Peyer's patch (tissue), 4 donors: Measurements from ENCODE around the gene RIC8B.

ENCODE experiments used
- POLR2A ChIP-seq, 2 donors: fragments of 450-650 bp; IDR thresholded peaks; one replicate each; pipeline ENCODE4 v1.5.1; 2017; ENCODE audit warnings: antibody characterized with exemption in 2 of 2, mild to moderate bottlenecking in 2 of 2, moderate library complexity in 2 of 2
- TF ChIP-seq, protein P1 (sequence below), 6 experiments: fragments of 450-650 bp in 4 of 6; fragments of 200-600 bp in 2 of 6; sonication (generic) in 1 of 6; IDR thresholded peaks; one replicate each; pipeline ENCODE4 v1.5.1; 2017 to 2019; ENCODE audit warnings: antibody characterized with exemption in 6 of 6, mild to moderate bottlenecking in 3 of 6, moderate library complexity in 1 of 6

DNA sequence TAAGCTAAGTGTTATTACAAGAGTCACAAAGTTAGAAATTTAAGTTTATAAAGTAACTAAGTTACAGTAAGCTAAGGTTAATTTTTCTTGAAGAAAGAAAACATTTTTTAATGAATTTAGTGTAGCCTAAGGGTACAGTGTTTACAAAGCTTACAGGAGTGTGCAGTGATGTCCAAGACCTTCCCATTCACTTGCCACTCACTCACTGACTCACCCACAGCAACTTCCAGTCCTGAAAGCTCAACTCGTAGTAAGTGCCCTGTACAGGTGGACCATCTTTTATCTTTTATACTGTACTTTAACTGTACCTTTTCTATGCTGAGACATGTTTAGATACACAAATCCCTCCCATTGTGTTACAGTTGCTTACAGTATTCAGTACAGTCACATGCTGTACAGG is 120.3 kb downstream of the RIC8B start:
- no peak for TF ChIP-seq POLR2A (IDR thresholded peaks at IDR 0.05)
- TF ChIP-seq, protein P1, sequence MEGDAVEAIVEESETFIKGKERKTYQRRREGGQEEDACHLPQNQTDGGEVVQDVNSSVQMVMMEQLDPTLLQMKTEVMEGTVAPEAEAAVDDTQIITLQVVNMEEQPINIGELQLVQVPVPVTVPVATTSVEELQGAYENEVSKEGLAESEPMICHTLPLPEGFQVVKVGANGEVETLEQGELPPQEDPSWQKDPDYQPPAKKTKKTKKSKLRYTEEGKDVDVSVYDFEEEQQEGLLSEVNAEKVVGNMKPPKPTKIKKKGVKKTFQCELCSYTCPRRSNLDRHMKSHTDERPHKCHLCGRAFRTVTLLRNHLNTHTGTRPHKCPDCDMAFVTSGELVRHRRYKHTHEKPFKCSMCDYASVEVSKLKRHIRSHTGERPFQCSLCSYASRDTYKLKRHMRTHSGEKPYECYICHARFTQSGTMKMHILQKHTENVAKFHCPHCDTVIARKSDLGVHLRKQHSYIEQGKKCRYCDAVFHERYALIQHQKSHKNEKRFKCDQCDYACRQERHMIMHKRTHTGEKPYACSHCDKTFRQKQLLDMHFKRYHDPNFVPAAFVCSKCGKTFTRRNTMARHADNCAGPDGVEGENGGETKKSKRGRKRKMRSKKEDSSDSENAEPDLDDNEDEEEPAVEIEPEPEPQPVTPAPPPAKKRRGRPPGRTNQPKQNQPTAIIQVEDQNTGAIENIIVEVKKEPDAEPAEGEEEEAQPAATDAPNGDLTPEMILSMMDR (IDR thresholded peaks at IDR 0.05), result no peak
